ENCODE data around the gene TNFRSF1B.

TNFRSF1B gene

GRCh38 chr1:12166834-12167492, at the start of gene TNFRSF1B:
TNFRSF1B (plus strand) TSS chr1:12166991; CDS start chr1:12167092, 101 bp downstream.
- peak within 1 kb of the TSS; percentile 93 for H3K27ac Mint-ChIP-seq
- no peaks in the 10 kb centered on the region for H3K27me3 Mint-ChIP-seq
- peaks cover 45% of the 10 kb centered on the region for H3K36me3 Mint-ChIP-seq (ENCODE audit: low read depth)
- H3K9me3 Mint-ChIP-seq = no peaks in the 10 kb centered on the region
- peaks cover 94% of the 10 kb centered on the region for H3K4me1 Mint-ChIP-seq (ENCODE audit: low read depth)
- H3K4me3 Mint-ChIP-seq = peak within 1 kb of the TSS; percentile 100
- intact Hi-C loops (cut with micrococcal nuclease) = loop anchor here (2.0 kb wide), 1 partner anchor 42 kb away; no protein-coding TSS in a partner anchor

GRCh38 chr1:12121212-12122003, 45.4 kb upstream of the TNFRSF1B start:
- Mint-ChIP-seq H3K9me3 (no peaks in the 10 kb centered on the region), H3K4me1 (ENCODE audit: low read depth) (peaks cover 18% of the 10 kb centered on the region), H3K4me3 (no peak overlapping the region), H3K27me3 (no peaks in the 10 kb centered on the region), H3K36me3 (ENCODE audit: low read depth) (no peaks in the 10 kb centered on the region), H3K27ac (no peak overlapping the region)
- intact Hi-C loops (cut with micrococcal nuclease) = no loop called here

- intact Hi-C loops (cut with micrococcal nuclease) = no loop called here
- Mint-ChIP-seq H3K9me3 (no peaks in the 10 kb centered on the region), H3K4me3 (no peak overlapping the region), H3K4me1 (ENCODE audit: low read depth) (peaks cover 36% of the 10 kb centered on the region), H3K27ac (peak overlapping the region; percentile 5), H3K36me3 (ENCODE audit: low read depth) (no peaks in the 10 kb centered on the region), H3K27me3 (no peaks in the 10 kb centered on the region)
Observed at GRCh38 chr1:12123172-12123571, 43.6 kb upstream of the TNFRSF1B start.

- H3K9me3 Mint-ChIP-seq = no peaks in the 10 kb centered on the region
- peaks cover 47% of the 10 kb centered on the region for H3K4me1 Mint-ChIP-seq (ENCODE audit: low read depth)
- H3K4me3 Mint-ChIP-seq = no peak overlapping the region
Observed at GRCh38 chr1:12124693-12125421, 41.9 kb upstream of the TNFRSF1B start.

GRCh38 chr1:12125422-12126355, 41.1 kb upstream of the TNFRSF1B start:
- Mint-ChIP-seq H3K4me3 (peak overlapping the region; percentile 42), H3K36me3 (ENCODE audit: low read depth) (no peaks in the 10 kb centered on the region), H3K4me1 (ENCODE audit: low read depth) (peaks cover 52% of the 10 kb centered on the region), H3K9me3 (no peaks in the 10 kb centered on the region), H3K27ac (peak overlapping the region; percentile 93), H3K27me3 (no peaks in the 10 kb centered on the region)
- intact Hi-C loops (cut with micrococcal nuclease) = loop anchor here (1.0 to 2.0 kb wide), 2 partner anchors 41 to 83 kb away; partner anchors contain the start of gene TNFRSF1B

More at GRCh38 chr1:12124693-12125421, 41.9 kb upstream of the TNFRSF1B start:
- no peaks in the 10 kb centered on the region for H3K36me3 Mint-ChIP-seq (ENCODE audit: low read depth)
- no peaks in the 10 kb centered on the region for H3K27me3 Mint-ChIP-seq
- intact Hi-C loops (cut with micrococcal nuclease) = loop anchor here (1.0 to 2.0 kb wide), 2 partner anchors 42 to 83 kb away; partner anchors contain the start of gene TNFRSF1B
- peak overlapping the region; percentile 93 for H3K27ac Mint-ChIP-seq

GRCh38 chr1:12126781-12127180, 40.0 kb upstream of the TNFRSF1B start:
- no peaks in the 10 kb centered on the region for H3K9me3 Mint-ChIP-seq
- H3K4me3 Mint-ChIP-seq = no peak overlapping the region
- H3K27me3 Mint-ChIP-seq = no peaks in the 10 kb centered on the region
- H3K4me1 Mint-ChIP-seq (ENCODE audit: low read depth) = peaks cover 57% of the 10 kb centered on the region
- intact Hi-C loops (cut with micrococcal nuclease) = no loop called here
- no peaks in the 10 kb centered on the region for H3K36me3 Mint-ChIP-seq (ENCODE audit: low read depth)
- peak overlapping the region; percentile 93 for H3K27ac Mint-ChIP-seq

- H3K4me1 Mint-ChIP-seq (ENCODE audit: low read depth) = peaks cover 62% of the 10 kb centered on the region
- H3K27ac Mint-ChIP-seq = peak overlapping the region; percentile 93
- H3K27me3 Mint-ChIP-seq = no peaks in the 10 kb centered on the region
- no peak overlapping the region for H3K4me3 Mint-ChIP-seq
- no peaks in the 10 kb centered on the region for H3K36me3 Mint-ChIP-seq (ENCODE audit: low read depth)
- intact Hi-C loops (cut with micrococcal nuclease) = no loop called here
- no peaks in the 10 kb centered on the region for H3K9me3 Mint-ChIP-seq
Observed at GRCh38 chr1:12127206-12127810, 39.5 kb upstream of the TNFRSF1B start.

GRCh38 chr1:12128120-12128519, 38.7 kb upstream of the TNFRSF1B start:
- H3K4me1 Mint-ChIP-seq (ENCODE audit: low read depth) = peaks cover 70% of the 10 kb centered on the region
- no peaks in the 10 kb centered on the region for H3K36me3 Mint-ChIP-seq (ENCODE audit: low read depth)
- intact Hi-C loops (cut with micrococcal nuclease) = no loop called here
- no peaks in the 10 kb centered on the region for H3K9me3 Mint-ChIP-seq
- no peaks in the 10 kb centered on the region for H3K27me3 Mint-ChIP-seq
- no peak overlapping the region for H3K27ac Mint-ChIP-seq
- no peak overlapping the region for H3K4me3 Mint-ChIP-seq

GRCh38 chr1:12129624-12130023, 37.2 kb upstream of the TNFRSF1B start:
- Mint-ChIP-seq H3K27me3 (no peaks in the 10 kb centered on the region), H3K4me1 (ENCODE audit: low read depth) (peaks cover 81% of the 10 kb centered on the region), H3K4me3 (no peak overlapping the region), H3K27ac (peak overlapping the region; percentile 95), H3K9me3 (no peaks in the 10 kb centered on the region), H3K36me3 (ENCODE audit: low read depth) (no peaks in the 10 kb centered on the region)
- intact Hi-C loops (cut with micrococcal nuclease) = no loop called here

- no peak overlapping the region for H3K4me3 Mint-ChIP-seq
- peaks cover 71% of the 10 kb centered on the region for H3K4me1 Mint-ChIP-seq (ENCODE audit: low read depth)
- intact Hi-C loops (cut with micrococcal nuclease) = no loop called here
Observed at GRCh38 chr1:12130466-12131130, 36.2 kb upstream of the TNFRSF1B start.

GRCh38 chr1:12132078-12132477, 34.7 kb upstream of the TNFRSF1B start:
- peak overlapping the region; percentile 95 for H3K27ac Mint-ChIP-seq
- H3K9me3 Mint-ChIP-seq = no peaks in the 10 kb centered on the region

More at GRCh38 chr1:12130466-12131130, 36.2 kb upstream of the TNFRSF1B start:
- no peaks in the 10 kb centered on the region for H3K27me3 Mint-ChIP-seq
- H3K36me3 Mint-ChIP-seq (ENCODE audit: low read depth) = no peaks in the 10 kb centered on the region
- H3K27ac Mint-ChIP-seq = peak overlapping the region; percentile 95
- no peaks in the 10 kb centered on the region for H3K9me3 Mint-ChIP-seq

GRCh38 chr1:12134716-12135115, 32.1 kb upstream of the TNFRSF1B start:
- Mint-ChIP-seq H3K4me3 (no peak overlapping the region), H3K27me3 (no peaks in the 10 kb centered on the region), H3K36me3 (ENCODE audit: low read depth) (peaks cover 6% of the 10 kb centered on the region), H3K9me3 (no peaks in the 10 kb centered on the region), H3K27ac (peak overlapping the region; percentile 95), H3K4me1 (ENCODE audit: low read depth) (peaks cover 53% of the 10 kb centered on the region)
- intact Hi-C loops (cut with micrococcal nuclease) = no loop called here

More at GRCh38 chr1:12132078-12132477, 34.7 kb upstream of the TNFRSF1B start:
- H3K27me3 Mint-ChIP-seq = no peaks in the 10 kb centered on the region
- intact Hi-C loops (cut with micrococcal nuclease) = no loop called here
- peaks cover 56% of the 10 kb centered on the region for H3K4me1 Mint-ChIP-seq (ENCODE audit: low read depth)
- no peaks in the 10 kb centered on the region for H3K36me3 Mint-ChIP-seq (ENCODE audit: low read depth)
- H3K4me3 Mint-ChIP-seq = no peak overlapping the region

All from dendritic cell treated with granulocyte-macrophage colony-stimulating factor and Interleukin-4, amounts not matched to agents 40 ng/mL and 50 ng/mL, for 4 days (primary cell).